NCI-H2227 (cell line): ENCODE data around the gene FCHO1.
"Not testable (repeated sequence)": the region's sequence is repeated elsewhere in the genome, so short reads cannot be mapped to it uniquely, and the experiment has no call there.

Experiments
- DNase-seq: peaks from one replicate; lab custom pipeline; 2025; ENCODE audit not compliant: unreplicated experiment; lab: John Stamatoyannopoulos, UW

FCHO1 gene

GRCh38 chr19:17794412-17794730 is 43.1 kb downstream of the FCHO1 start:
- no peak for DNase-seq

GRCh38 chr19:17794731-17795494 is 43.6 kb downstream of the FCHO1 start, which contains the start of gene B3GNT3:
B3GNT3 (plus strand) TSS chr19:17795138; CDS start chr19:17807808, 12,670 bp downstream.
- DNase-seq = peak; percentile 24

GRCh38 chr19:17795495-17795856 is 44.2 kb downstream of the FCHO1 start:
- no peak for DNase-seq

- no peak for DNase-seq
Observed at GRCh38 chr19:17796013-17796837, 44.9 kb downstream of the FCHO1 start.

- DNase-seq = no peak
Observed at GRCh38 chr19:17796838-17797423, 45.7 kb downstream of the FCHO1 start.

GRCh38 chr19:17797424-17798201 is 46.3 kb downstream of the FCHO1 start:
- no peak for DNase-seq

GRCh38 chr19:17798599-17798998 is 47.3 kb downstream of the FCHO1 start:
- DNase-seq = not testable (repeated sequence)

- no peak for DNase-seq
Observed at GRCh38 chr19:17802137-17802858, 51.0 kb downstream of the FCHO1 start.

- no peak for DNase-seq
Observed at GRCh38 chr19:17803264-17803896, 52.1 kb downstream of the FCHO1 start.

GRCh38 chr19:17805427-17805826 is 54.1 kb downstream of the FCHO1 start:
- DNase-seq = no peak

- DNase-seq = no peak
Observed at GRCh38 chr19:17806945-17807344, 55.7 kb downstream of the FCHO1 start.

GRCh38 chr19:17807731-17808316 is 56.5 kb downstream of the FCHO1 start:
- peak; percentile 35 for DNase-seq

GRCh38 chr19:17811103-17811502 is 59.8 kb downstream of the FCHO1 start:
- DNase-seq = no peak

- no peak for DNase-seq
Observed at GRCh38 chr19:17811681-17812080, 60.4 kb downstream of the FCHO1 start.

- DNase-seq = no peak
Observed at GRCh38 chr19:17812099-17812498, 60.8 kb downstream of the FCHO1 start.

GRCh38 chr19:17817668-17818363 is 66.5 kb downstream of the FCHO1 start:
- DNase-seq = no peak

- DNase-seq = no peak
Observed at GRCh38 chr19:17821190-17821589, 69.9 kb downstream of the FCHO1 start, which contains the start of gene INSL3. INSL3 (minus strand) TSS chr19:17821519; CDS start chr19:17821506, 13 bp downstream.

GRCh38 chr19:17824339-17824738 is 73.1 kb downstream of the FCHO1 start:
- no peak for DNase-seq

GRCh38 chr19:17826508-17827056 is 75.3 kb downstream of the FCHO1 start:
- DNase-seq = no peak
